OCI-LY7 (cell line): ENCODE measurements around the gene TSPAN11. TPM values are rescaled to one million over a fixed set of nuclear protein-coding genes. Genes with fewer than 3 reads are reported as not detected.

Experiments
- Bru-seq: library from RNA; stranded (reverse); fragments of 400-500 nt; gene quantifications from one replicate; lab custom pipeline; 2021; lab: Mats Ljungman, UMichigan
- BruChase-seq, 2 experiments: library from RNA; stranded (reverse); fragments of 400-500 nt; gene quantifications; one replicate each; lab custom pipeline; 2021; lab: Mats Ljungman, UMichigan
- BruUV-seq: library from RNA; stranded (reverse); fragments of 400-500 nt; replicated peaks from 2 replicates; lab custom pipeline; 2021; lab: Mats Ljungman, UMichigan
- CTCF ChIA-PET: fragments of 300-600 bp; sonication (Branson Sonifier 250); formaldehyde crosslinking; loops from one replicate; lab custom pipeline; 2022; ENCODE audit warnings: antibody characterized with exemption; ENCODE audit not compliant: unreplicated experiment; lab: Charles Lee
- POLR2A ChIA-PET: fragments of 300-600 bp; sonication (Branson Sonifier 250); formaldehyde crosslinking; loops from one replicate; lab custom pipeline; 2022; ENCODE audit warnings: antibody characterized with exemption; lab: Charles Lee
- DNase-seq: peaks from one replicate; pipeline ENCODE4 v3.0.0-alpha.2; 2015; ENCODE audit warnings: low spot score
- H2AFZ ChIP-seq: fragments of 200-600 bp; sonication (generic), shearing (Covaris generic); 2 replicates; pipeline ENCODE4 v1.6.1; 2014; ENCODE audit warnings: mild to moderate bottlenecking, antibody characterized with exemption, low read length, moderate library complexity
- H3K27ac ChIP-seq: fragments of 200-600 bp; sonication (generic); 2 replicates; pipeline ENCODE4 v1.5.1; 2014; ENCODE audit warnings: mixed run types, low read depth, mild to moderate bottlenecking, moderate library complexity, low read length, inconsistent platforms; ENCODE audit not compliant: poor library complexity, severe bottlenecking
- H3K36me3 ChIP-seq: fragments of 200-600 bp; sonication (generic); 2 replicates; pipeline ENCODE4 v1.6.1; 2014; ENCODE audit warnings: mild to moderate bottlenecking, antibody characterized with exemption, low read length, moderate library complexity, mixed read lengths; ENCODE audit not compliant: insufficient read depth
- H3K4me1 ChIP-seq: fragments of 200-600 bp; sonication (generic); 2 replicates; pipeline ENCODE4 v1.5.1; 2014; ENCODE audit warnings: mild to moderate bottlenecking, low read length; ENCODE audit not compliant: insufficient read depth, poor library complexity, severe bottlenecking
- H3K4me2 ChIP-seq: fragments of 200-600 bp; sonication (generic); 2 replicates; pipeline ENCODE4 v1.6.1; 2014; ENCODE audit warnings: mild to moderate bottlenecking, low read length
- H3K4me3 ChIP-seq: fragments of 200-600 bp; sonication (generic); 2 replicates; pipeline ENCODE4 v1.5.1; 2014; ENCODE audit warnings: mild to moderate bottlenecking, low read depth, low read length; ENCODE audit not compliant: poor library complexity, severe bottlenecking
- H3K79me2 ChIP-seq: fragments of 200-600 bp; sonication (generic); 2 replicates; pipeline ENCODE4 v1.6.1; 2016; ENCODE audit warnings: low read depth, mild to moderate bottlenecking, low read length, moderate library complexity, mixed read lengths; ENCODE audit not compliant: insufficient read depth
- H3K9me2 ChIP-seq: fragments of 200-600 bp; sonication (generic); 2 replicates; pipeline ENCODE4 v1.6.1; 2016; ENCODE audit warnings: mild to moderate bottlenecking, low read length, mixed read lengths; ENCODE audit not compliant: insufficient read depth
- H3K9me3 ChIP-seq: fragments of 200-600 bp; sonication (generic); 2 replicates; pipeline ENCODE4 v1.6.1; 2014; ENCODE audit warnings: mild to moderate bottlenecking, mixed run types, low read length, mixed read lengths
- H4K20me1 ChIP-seq: fragments of 200-600 bp; sonication (generic); 2 replicates; pipeline ENCODE4 v1.6.1; 2014; ENCODE audit warnings: mild to moderate bottlenecking, antibody characterized with exemption, low read length, moderate library complexity, mixed read lengths; ENCODE audit not compliant: insufficient read depth
- CTCF ChIP-seq: fragments of 200-600 bp; sonication (generic); conservative IDR thresholded peaks from 2 replicates; pipeline ENCODE4 v1.5.1; 2014; ENCODE audit warnings: mild to moderate bottlenecking, antibody characterized with exemption, low read length, moderate library complexity, mixed read lengths
- EZH2phosphoT487 ChIP-seq: fragments of 200-600 bp; sonication (generic); IDR thresholded peaks from 2 replicates; pipeline ENCODE4 v1.6.1; 2018; ENCODE audit warnings: low read depth, borderline replicate concordance, mild to moderate bottlenecking, mixed run types, antibody characterized with exemption, low read length, moderate library complexity, mixed read lengths
- intact Hi-C: fragments of 100-400 bp; cut with micrococcal nuclease; formaldehyde crosslinking; loops from one replicate; pipeline ENCODE4 v1.10.0; 2022; ENCODE audit not compliant: unreplicated experiment
- long read RNA-seq: library from polyadenylated mRNA; stranded (forward); transcript quantifications from one replicate; pipeline ENCODE4 v2.0.0, GENCODE V29; 2022
- total RNA-seq, 2 experiments: library from RNA; depleted of rRNA in 1 of 2; stranded (reverse); fragments of >200 nt in 1 of 2; shearing (Covaris generic) in 1 of 2; gene quantifications; 2 replicates each; pipeline ENCODE4 v1.2.3, GENCODE V29; 2014 to 2022

TSPAN11 gene
- total RNA-seq (2014; rRNA removed; shearing (Covaris generic)) = not detected in 2 replicates
- not detected in 2 replicates for total RNA-seq (2022)
- Bru-seq, nascent RNA = not detected
- not detected for BruChase-seq, experiment 1, labeled RNA remaining after a 6-hour chase
- not detected for BruChase-seq, experiment 2, labeled RNA remaining after a 2-hour chase
- long read RNA-seq, partial matches to known transcripts = 0 of 2 reads
- long read RNA-seq, other reads (novel, unspliced or antisense) = 2 of 2 reads

- H2AFZ ChIP-seq = no peak within 1 kb of the TSS
- ChIA-PET POLR2A (interaction anchor here (0.6 kb wide), 1 partner anchor 78 kb away, joined by 5 read pairs; no protein-coding TSS in a partner anchor), CTCF (no interaction called here)
- TF ChIP-seq CTCF (no peak), EZH2phosphoT487 (no peak)
- no peak within 1 kb of the TSS for H3K4me2 ChIP-seq
- H3K27ac ChIP-seq = no peak within 1 kb of the TSS
- H4K20me1 ChIP-seq = no peaks in the 10 kb centered on the region
- no peaks in the 10 kb centered on the region for H3K9me3 ChIP-seq
- no peak within 1 kb of the TSS for H3K4me3 ChIP-seq
- no peak for DNase-seq
- H3K9me2 ChIP-seq = no peaks in the 10 kb centered on the region
- no peaks in the 10 kb centered on the region for H3K36me3 ChIP-seq
- H3K79me2 ChIP-seq = no peaks in the 10 kb centered on the region
- intact Hi-C loops = no loop called here
- BruUV-seq = no TSS peak
- no peaks in the 10 kb centered on the region for H3K4me1 ChIP-seq
Observed at GRCh38 chr12:30926243-30927221, at the start of gene TSPAN11. TSS of gene TSPAN11 (plus strand) at chr12:30926748. CDS start at chr12:30953992, 27,244 bp downstream.

GRCh38 chr12:30877105-30877875, 49.3 kb upstream of the TSPAN11 start:
- Histone ChIP-seq H3K79me2 (no peaks in the 10 kb centered on the region), H3K36me3 (no peaks in the 10 kb centered on the region), H2AFZ (no peak overlapping the region), H3K9me2 (no peaks in the 10 kb centered on the region), H3K4me2 (no peak overlapping the region), H3K4me3 (no peak overlapping the region), H3K27ac (no peak overlapping the region), H3K9me3 (no peaks in the 10 kb centered on the region), H3K4me1 (no peaks in the 10 kb centered on the region), H4K20me1 (no peaks in the 10 kb centered on the region)
- ChIA-PET CTCF (no interaction called here), POLR2A (no interaction called here)
- no peak for DNase-seq
- intact Hi-C loops = no loop called here
- TF ChIP-seq EZH2phosphoT487 = no peak
- TF ChIP-seq CTCF = no peak
- no TSS peak for BruUV-seq
